Measurements from ENCODE around the gene DIS3L2.
"Not testable (repeated sequence)": the region's sequence is repeated elsewhere in the genome, so short reads cannot be mapped to it uniquely, and the experiment has no call there.

DIS3L2 gene

GRCh38 chr2:232377319-232377718 is 415.8 kb downstream of the DIS3L2 start:
- no peak for DNase-seq

- DNase-seq, result no peak
These were observed 416.6 kb downstream of the DIS3L2 start for GRCh38 chr2:232377841-232378734.

- DNase-seq, result not testable (repeated sequence)
These were observed 417.2 kb downstream of the DIS3L2 start, which contains the start of gene ALPP for GRCh38 chr2:232378735-232379151. ALPP (plus strand) TSS chr2:232378751; CDS start chr2:232378803, 52 bp downstream.

GRCh38 chr2:232379610-232380590 is 418.4 kb downstream of the DIS3L2 start:
- DNase-seq, result not testable (repeated sequence)

- not testable (repeated sequence) for DNase-seq
These were observed 419.9 kb downstream of the DIS3L2 start for GRCh38 chr2:232381204-232382031.

- DNase-seq, result no peak
These were observed 421.1 kb downstream of the DIS3L2 start for GRCh38 chr2:232382331-232383225.

GRCh38 chr2:232384466-232384865 is 423.0 kb downstream of the DIS3L2 start:
- no peak for DNase-seq

- DNase-seq, result not testable (repeated sequence)
These were observed 423.5 kb downstream of the DIS3L2 start for GRCh38 chr2:232385058-232385457.

- DNase-seq, result no peak
These were observed 424.4 kb downstream of the DIS3L2 start for GRCh38 chr2:232385660-232386489.

- no peak for DNase-seq
These were observed 424.9 kb downstream of the DIS3L2 start for GRCh38 chr2:232386490-232386739.
